ENCODE measurements around the gene BBS9.
"Not testable (repeated sequence)": the region's sequence is repeated elsewhere in the genome, so short reads cannot be mapped to it uniquely, and the experiment has no call there.

The BBS9 gene

GRCh38 chr7:33517191-33517590 lies 387.8 kb downstream of the BBS9 start:
- Histone ChIP-seq H3K4me3 (ENCODE audit: low read depth in 1 of 2, low read length in 1 of 2) (no peak overlapping the region), H3K27ac (no peak overlapping the region), H3K27me3 (no peaks in the 10 kb centered on the region), H3K36me3 (no peaks in the 10 kb centered on the region), H3K4me1 (ENCODE audit: control insufficient read depth in 1 of 2, insufficient read depth in 1 of 2, low read depth in 1 of 2, low read length in 1 of 2) (peaks cover 0 to 5% of the 10 kb centered on the region in 2 experiments), H3K9me3 (no peaks in the 10 kb centered on the region)
- TF ChIP-seq CTCF (IDR thresholded peaks at IDR 0.05) = no peak

DNA sequence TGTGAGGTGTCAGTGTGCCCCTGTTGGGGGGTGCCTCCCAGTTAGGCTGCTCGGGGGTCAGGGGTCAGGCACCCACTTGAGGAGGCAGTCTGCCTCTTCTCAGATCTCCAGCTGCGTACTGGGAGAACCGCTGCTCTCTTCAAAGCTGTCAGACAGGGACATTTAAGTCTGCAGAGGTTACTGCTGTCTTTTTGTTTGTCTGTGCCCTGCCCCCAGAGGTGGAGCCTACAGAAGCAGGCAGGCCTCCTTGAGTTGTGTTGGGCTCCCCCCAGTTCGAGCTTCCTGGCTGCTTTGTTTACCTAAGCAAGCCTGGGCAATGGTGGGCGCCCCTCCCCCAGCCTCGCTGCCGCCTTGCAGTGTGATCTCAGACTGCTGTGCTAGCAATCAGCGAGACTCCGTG lies 397.6 kb downstream of the BBS9 start:
- not testable (repeated sequence) for H3K4me1 ChIP-seq (ENCODE audit: control insufficient read depth in 1 of 2, insufficient read depth in 1 of 2, low read depth in 1 of 2, low read length in 1 of 2); H3K27ac ChIP-seq; H3K27me3 ChIP-seq; H3K4me3 ChIP-seq (ENCODE audit: low read depth in 1 of 2, low read length in 1 of 2); H3K36me3 ChIP-seq; H3K9me3 ChIP-seq

DNA sequence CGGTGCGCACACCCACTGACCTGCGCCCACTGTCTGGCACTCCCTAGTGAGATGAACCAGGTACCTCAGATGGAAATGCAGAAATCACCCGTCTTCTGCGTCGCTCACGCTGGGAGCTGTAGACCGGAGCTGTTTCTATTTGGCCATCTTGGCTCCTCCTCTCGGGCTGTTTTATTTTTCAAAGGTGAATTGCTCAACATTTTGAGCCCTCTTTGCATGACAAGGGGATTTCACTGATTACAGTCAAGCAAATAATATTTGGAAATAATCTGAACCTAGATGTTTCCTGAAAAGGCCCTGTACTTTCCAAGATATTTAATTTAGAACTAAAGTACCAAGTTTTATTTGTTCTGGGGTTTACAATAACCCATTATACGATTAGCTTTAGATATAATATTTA lies 398.2 kb downstream of the BBS9 start:
- H3K27ac ChIP-seq; H3K4me1 ChIP-seq (ENCODE audit: control insufficient read depth in 1 of 2, insufficient read depth in 1 of 2, low read depth in 1 of 2, low read length in 1 of 2); H3K27me3 ChIP-seq; H3K4me3 ChIP-seq (ENCODE audit: low read depth in 1 of 2, low read length in 1 of 2); H3K9me3 ChIP-seq; H3K36me3 ChIP-seq: not testable (repeated sequence)

GRCh38 chr7:33529070-33529469 lies 399.7 kb downstream of the BBS9 start:
- Histone ChIP-seq H3K4me3 (ENCODE audit: low read depth in 1 of 2, low read length in 1 of 2) (no peak overlapping the region), H3K36me3 (no peaks in the 10 kb centered on the region), H3K4me1 (ENCODE audit: control insufficient read depth in 1 of 2, insufficient read depth in 1 of 2, low read depth in 1 of 2, low read length in 1 of 2) (no peaks in the 10 kb centered on the region), H3K27me3 (no peaks in the 10 kb centered on the region), H3K27ac (no peak overlapping the region), H3K9me3 (no peaks in the 10 kb centered on the region)
- TF ChIP-seq CTCF (IDR thresholded peaks at IDR 0.05) = no peak

DNA sequence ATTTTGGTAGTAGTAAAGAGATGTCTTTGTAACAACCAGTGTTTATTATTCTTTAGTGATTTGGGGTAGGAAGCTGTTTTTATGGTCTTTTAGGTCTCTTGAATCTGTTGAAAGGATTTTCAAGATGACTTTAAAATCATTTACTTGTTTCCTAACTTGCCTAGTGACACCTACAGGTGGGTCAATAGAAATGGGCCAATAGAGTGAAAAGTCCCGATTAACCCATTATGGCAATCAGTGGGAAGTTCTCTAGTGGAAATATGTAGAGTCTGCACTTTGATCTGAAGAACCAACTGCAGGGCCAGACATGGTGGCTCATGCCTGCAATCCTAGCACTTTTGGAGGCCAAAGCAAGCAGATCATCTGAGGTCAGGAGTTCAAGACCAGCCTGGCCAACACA lies 401.3 kb downstream of the BBS9 start:
- no peak for TF ChIP-seq CTCF (IDR thresholded peaks at IDR 0.05)
- no peaks in the 10 kb centered on the region for H3K36me3 ChIP-seq
- H3K4me1 ChIP-seq (ENCODE audit: control insufficient read depth in 1 of 2, insufficient read depth in 1 of 2, low read depth in 1 of 2, low read length in 1 of 2) = no peaks in the 10 kb centered on the region
- H3K27me3 ChIP-seq = no peaks in the 10 kb centered on the region
- no peaks in the 10 kb centered on the region for H3K9me3 ChIP-seq
- no peak overlapping the region for H3K4me3 ChIP-seq (ENCODE audit: low read depth in 1 of 2, low read length in 1 of 2)
- H3K27ac ChIP-seq = no peak overlapping the region

DNA sequence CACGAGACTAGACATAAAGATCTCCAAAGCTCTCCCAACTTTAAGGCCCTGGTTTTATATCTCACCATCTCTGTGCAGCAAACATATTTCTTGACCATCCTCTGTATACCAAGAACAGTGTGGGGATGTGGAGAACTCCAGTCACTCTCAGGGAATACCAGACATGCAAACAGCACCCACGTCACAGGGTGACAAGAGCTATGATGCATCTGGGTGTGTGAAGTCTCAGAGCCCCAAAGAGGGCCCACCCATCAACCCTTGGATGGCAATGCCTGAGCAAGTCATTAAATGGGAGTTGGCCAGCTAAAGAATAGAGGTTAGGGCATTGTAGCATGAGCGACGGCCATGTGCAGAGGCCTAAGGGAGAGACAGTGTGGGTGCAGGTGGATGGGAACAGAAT lies 402.5 kb downstream of the BBS9 start:
- Histone ChIP-seq H3K27ac (no peak overlapping the region), H3K4me1 (ENCODE audit: control insufficient read depth in 1 of 2, insufficient read depth in 1 of 2, low read depth in 1 of 2, low read length in 1 of 2) (no peaks in the 10 kb centered on the region), H3K36me3 (no peaks in the 10 kb centered on the region), H3K9me3 (no peaks in the 10 kb centered on the region), H3K4me3 (ENCODE audit: low read depth in 1 of 2, low read length in 1 of 2) (no peak overlapping the region), H3K27me3 (no peaks in the 10 kb centered on the region)
- TF ChIP-seq CTCF (IDR thresholded peaks at IDR 0.05) = no peak

- no peak for TF ChIP-seq CTCF (IDR thresholded peaks at IDR 0.05)
- Histone ChIP-seq H3K4me3 (ENCODE audit: low read depth in 1 of 2, low read length in 1 of 2) (no peak overlapping the region), H3K4me1 (ENCODE audit: control insufficient read depth in 1 of 2, insufficient read depth in 1 of 2, low read depth in 1 of 2, low read length in 1 of 2) (no peaks in the 10 kb centered on the region), H3K9me3 (no peaks in the 10 kb centered on the region), H3K36me3 (no peaks in the 10 kb centered on the region), H3K27me3 (no peaks in the 10 kb centered on the region), H3K27ac (no peak overlapping the region)
These were observed 405.5 kb downstream of the BBS9 start for GRCh38 chr7:33534833-33535232.
